Endothelial cell of umbilical vein (primary cell): Measurements from ENCODE around the gene RIC8A. TPM values are rescaled to one million over a fixed set of nuclear protein-coding genes. Genes with fewer than 3 reads are reported as not detected.

Experiments
- BruUV-seq: library from RNA; stranded (reverse); fragments of 400-500 nt; replicated peaks from 2 replicates; lab custom pipeline; 2021; lab: Mats Ljungman, UMichigan
- CTCF ChIA-PET: fragments of 300-600, 350-600 bp; sonication (Branson Sonifier 250); formaldehyde crosslinking; loops from one replicate; lab custom pipeline; 2021; ENCODE audit warnings: antibody characterized with exemption, inconsistent platforms; lab: Charles Lee
- POLR2A ChIA-PET: fragments of 300-600, 350-600 bp; sonication (Branson Sonifier 250); formaldehyde crosslinking; loops from one replicate; lab custom pipeline; 2021; ENCODE audit warnings: antibody characterized with exemption, inconsistent platforms; lab: Charles Lee
- DNase-seq: peaks from one replicate; pipeline ENCODE4 v3.0.0-alpha.2; 2011; ENCODE audit warnings: low read depth, low spot score
- FAIRE-seq: peaks from 2 replicates; lab custom pipeline; 2011; peaks lifted over from hg19 to GRCh38; lab: Jason Lieb, UNC
- H2AFZ ChIP-seq: 2 replicates; pipeline ENCODE4 v1.6.0; 2012; ENCODE audit warnings: low read depth, low read length, control low read depth, inconsistent platforms
- H3K27ac ChIP-seq: 2 replicates; pipeline ENCODE4 v1.5.1; 2011; ENCODE audit warnings: low read depth, mild to moderate bottlenecking, control low read depth, low read length, moderate library complexity; ENCODE audit not compliant: insufficient read depth
- H3K27me3 ChIP-seq, 2 experiments: 2 replicates each; pipeline versions ENCODE4 v1.6.0 to v1.6.1; 2011; ENCODE audit warnings: low read length in 2 of 2, mixed read lengths in 1 of 2; ENCODE audit not compliant: control insufficient read depth in 2 of 2, insufficient read depth in 2 of 2
- H3K36me3 ChIP-seq, 2 experiments: 2 replicates in 1 of 2; 3 replicates in 1 of 2; pipeline ENCODE4 v1.5.1; 2011; ENCODE audit warnings: low read length in 2 of 2, mild to moderate bottlenecking in 1 of 2, moderate library complexity in 1 of 2; ENCODE audit not compliant: control insufficient read depth in 2 of 2, insufficient read depth in 2 of 2; ENCODE audit errors: extremely low read depth in 1 of 2
- H3K4me1 ChIP-seq: 3 replicates; pipeline ENCODE4 v1.5.1; 2011; ENCODE audit warnings: mild to moderate bottlenecking, low read length; ENCODE audit not compliant: control insufficient read depth, insufficient read depth; ENCODE audit errors: extremely low read depth
- H3K4me2 ChIP-seq: 2 replicates; pipeline ENCODE4 v1.6.1; 2011; ENCODE audit warnings: low read length, control low read depth, mixed read lengths; ENCODE audit not compliant: insufficient read depth
- H3K4me3 ChIP-seq, 3 experiments: fragments of 200-600 bp in 1 of 3; sonication (generic), shearing (Covaris generic) in 1 of 3; replicated peaks in 1 of 3; 2 replicates each; pipeline ENCODE4 v1.5.1; 2011 to 2016; ENCODE audit warnings: control low read depth in 3 of 3, low read length in 3 of 3, mild to moderate bottlenecking in 2 of 3, inconsistent platforms in 1 of 3, low read depth in 1 of 3, moderate library complexity in 1 of 3; ENCODE audit not compliant: insufficient read depth in 1 of 3
- H3K79me2 ChIP-seq: 2 replicates; pipeline ENCODE4 v1.6.0; 2012; ENCODE audit warnings: low read length, inconsistent platforms; ENCODE audit not compliant: control insufficient read depth, insufficient read depth
- H3K9ac ChIP-seq: replicated peaks from 2 replicates; pipeline ENCODE3; 2011; ENCODE audit warnings: low read length, control low read depth; ENCODE audit not compliant: insufficient read depth; ENCODE audit errors: extremely low read depth
- H3K9me1 ChIP-seq: replicated peaks from 3 replicates; pipeline ENCODE4 v1.6.0; 2011; ENCODE audit warnings: mild to moderate bottlenecking, low read length; ENCODE audit not compliant: control insufficient read depth, insufficient read depth; ENCODE audit errors: extremely low read depth
- H3K9me3 ChIP-seq: replicated peaks from 2 replicates; pipeline ENCODE4 v1.5.1; 2012; ENCODE audit warnings: low read length, inconsistent platforms; ENCODE audit not compliant: control insufficient read depth, insufficient read depth
- H4K20me1 ChIP-seq: replicated peaks from 2 replicates; pipeline ENCODE3; 2011; ENCODE audit warnings: mild to moderate bottlenecking, low read length; ENCODE audit not compliant: control insufficient read depth, insufficient read depth; ENCODE audit errors: extremely low read depth
- EZH2 ChIP-seq: IDR thresholded peaks from 2 replicates; pipeline ENCODE4 v1.6.1; 2012; ENCODE audit warnings: borderline replicate concordance, low read depth, mild to moderate bottlenecking, moderate library complexity, low read length, inconsistent platforms; ENCODE audit not compliant: severe bottlenecking
- FOS ChIP-seq: IDR thresholded peaks from 2 replicates; pipeline ENCODE4 v1.6.1; 2011; ENCODE audit warnings: mild to moderate bottlenecking, low read length, moderate library complexity, borderline replicate concordance; ENCODE audit not compliant: insufficient read depth
- GATA2 ChIP-seq: IDR thresholded peaks from 2 replicates; pipeline ENCODE4 v1.7.0; 2011; ENCODE audit warnings: low read depth, mild to moderate bottlenecking, moderate library complexity, mixed read lengths, low read length; ENCODE audit not compliant: insufficient read length, insufficient read depth
- JUN ChIP-seq: IDR thresholded peaks from 2 replicates; pipeline ENCODE4 v1.6.1; 2011; ENCODE audit warnings: borderline replicate concordance, low read depth; ENCODE audit not compliant: insufficient read length, insufficient read depth
- MYC ChIP-seq: IDR thresholded peaks from one replicate; pipeline ENCODE4 v1.6.1; 2011; ENCODE audit warnings: mild to moderate bottlenecking, low read depth, low read length
- POLR2A ChIP-seq: IDR thresholded peaks from 2 replicates; pipeline ENCODE4 v1.6.1; 2012; ENCODE audit warnings: low read depth, mild to moderate bottlenecking, control low read depth, low read length
- POLR2AphosphoS5 ChIP-seq: IDR thresholded peaks from 2 replicates; pipeline ENCODE4 v1.6.1; 2012; ENCODE audit warnings: low read depth, mild to moderate bottlenecking, control low read depth, low read length, moderate library complexity; ENCODE audit not compliant: insufficient read depth
- dilution Hi-C: fragments of 300-500 bp; cut with MboI; formaldehyde crosslinking; loops from one replicate; pipeline ENCODE4 v1.15.0; 2019; ENCODE audit warnings: low sequenced_read_pairs; ENCODE audit not compliant: extremely low pct_ligation_motif_present
- intact Hi-C: fragments of 100-400 bp; cut with micrococcal nuclease; formaldehyde crosslinking; loops from one replicate; pipeline ENCODE4 v1.10.0; 2022
- polyA plus RNA-seq, 4 experiments: library from polyadenylated mRNA; depleted of rRNA in 3 of 4; stranded (reverse) in 3 of 4; unstranded in 1 of 4; fragments of >200 nt; gene quantifications; 2 replicates each; pipeline versions ENCODE4 v1.2.1 to v1.2.3, GENCODE V29; 2011 to 2012; ENCODE audit warnings: missing spikeins in 1 of 4
- total RNA-seq: library from RNA; stranded (reverse); gene quantifications from 2 replicates; pipeline ENCODE4 v1.2.3, GENCODE V29; 2021
- TF ChIP-seq, protein P1 (sequence below): IDR thresholded peaks from 2 replicates; pipeline ENCODE4 v1.6.1; 2011; ENCODE audit not compliant: insufficient read depth, insufficient read length
- TF ChIP-seq, protein P2 (sequence below), 2 donors: IDR thresholded peaks; 1 replicate in 1 of 2; 2 replicates in 1 of 2; pipeline ENCODE4 v1.5.1; 2011; ENCODE audit warnings: low read length in 2 of 2, mild to moderate bottlenecking in 2 of 2, moderate library complexity in 2 of 2, control low read depth in 1 of 2, inconsistent platforms in 1 of 2, low read depth in 1 of 2; ENCODE audit not compliant: insufficient read depth in 1 of 2; ENCODE audit errors: extremely low read depth in 1 of 2

The RIC8A gene
- total and polyA plus RNA-seq, 2 donors (not counting 3 experiments of a cell fraction or from before 2014, with no cell fraction given), result 112 to 143 TPM

DNA sequence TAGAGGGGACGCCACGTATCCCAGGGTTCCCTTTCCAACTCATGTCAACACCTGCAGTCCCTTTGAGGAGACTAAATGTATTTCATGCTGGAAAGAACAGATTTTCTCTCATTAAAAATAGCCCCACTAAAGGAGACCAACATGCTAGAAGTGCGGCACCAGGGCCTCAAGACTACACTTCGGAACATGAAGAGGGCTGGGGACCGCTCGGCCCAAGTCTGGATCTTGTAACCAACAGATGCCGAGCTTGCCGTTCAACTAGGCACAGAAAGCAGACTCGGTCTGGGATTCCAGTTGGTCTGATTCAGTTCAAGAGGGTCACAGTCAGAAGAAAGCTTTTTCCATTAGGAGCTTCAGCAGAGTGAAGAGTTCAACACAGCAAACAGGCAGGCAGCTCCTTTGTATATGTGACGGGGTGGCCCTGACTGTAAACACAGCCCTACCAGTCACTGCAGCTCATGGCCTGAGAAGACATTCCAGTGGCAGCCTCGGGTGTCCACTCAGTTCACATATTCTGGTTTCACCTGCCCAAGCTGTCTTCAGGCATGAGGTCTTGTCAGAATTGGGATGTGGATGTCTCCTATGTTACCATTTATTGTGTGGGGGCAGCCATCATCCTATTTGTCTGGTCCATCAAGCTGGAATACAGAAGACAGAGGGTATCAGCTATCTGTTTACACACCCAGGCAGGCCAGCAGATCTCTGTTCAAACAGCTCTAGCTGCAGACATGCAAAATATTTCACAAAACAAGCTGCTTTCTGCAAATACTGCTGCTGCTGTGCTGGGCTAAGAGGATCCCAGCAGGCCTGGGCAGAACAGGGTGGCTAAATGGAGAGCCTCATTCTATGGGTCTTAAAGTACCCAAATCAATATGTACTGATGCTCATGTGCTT lies 8.8 kb downstream of the RIC8A start:
- DNase-seq (no peak), FAIRE-seq (no peak)
- ChIA-PET CTCF (interaction anchor here (0.7 to 1.9 kb wide), 4 partner anchors 8 to 303 kb away, joined by 3 to 4 read pairs (median 3); no protein-coding TSS in a partner anchor), POLR2A (interaction anchor here (0.8 to 1.1 kb wide), 1 partner anchor 9 kb away, joined by 4 to 6 read pairs; the partner anchor contains the start of genes BET1L and RIC8A)
- TF ChIP-seq POLR2A, result peak; percentile 18
- TF ChIP-seq POLR2AphosphoS5, result peak; percentile 27
- no peak for TF ChIP-seq EZH2
- intact Hi-C loops (no loop called here), dilution Hi-C loops (no loop called here)
- Histone ChIP-seq H4K20me1 (no peaks in the 10 kb centered on the region), H3K9ac (no peak overlapping the region), H3K4me2 (no peak overlapping the region), H3K9me1 (no peaks in the 10 kb centered on the region), H3K27ac (no peak overlapping the region), H3K27me3 (no peaks in the 10 kb centered on the region), H3K36me3 (peaks cover 24 to 30% of the 10 kb centered on the region in 2 experiments), H3K4me3 (no peak overlapping the region), H3K9me3 (no peaks in the 10 kb centered on the region), H2AFZ (no peak overlapping the region), H3K4me1 (no peaks in the 10 kb centered on the region), H3K79me2 (peaks cover 3% of the 10 kb centered on the region)
- no TSS peak for BruUV-seq

DNA sequence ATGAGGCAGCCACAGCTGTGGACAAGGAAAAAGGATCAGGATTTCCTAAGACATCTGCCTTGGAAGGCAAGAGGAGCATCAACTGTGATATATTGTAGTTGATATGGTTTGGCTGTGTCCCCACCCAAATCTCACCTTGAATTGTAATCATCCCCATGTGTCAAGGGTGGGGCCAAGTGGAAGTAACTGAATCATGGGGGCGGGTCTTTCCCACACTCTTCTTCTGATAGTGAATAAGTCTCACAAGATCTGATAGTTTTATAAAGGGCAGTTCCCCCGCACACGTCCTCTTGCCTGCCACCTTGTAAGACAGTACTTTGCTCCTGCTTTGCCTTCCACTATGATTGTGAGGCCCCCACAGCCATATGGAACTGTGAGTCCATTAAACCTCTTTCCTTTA lies 10.2 kb downstream of the RIC8A start:
- POLR2A ChIA-PET, result interaction anchor here (1.1 kb wide), 1 partner anchor 10 kb away, joined by 6 read pairs; the partner anchor contains the start of genes BET1L and RIC8A
- no peak for FAIRE-seq

More for the DNA sequence above, 10.2 kb downstream of the RIC8A start:
- Histone ChIP-seq H3K4me1 (no peaks in the 10 kb centered on the region), H4K20me1 (no peaks in the 10 kb centered on the region), H3K9me3 (no peaks in the 10 kb centered on the region), H3K4me2 (no peak overlapping the region), H3K27me3 (no peaks in the 10 kb centered on the region), H3K9ac (no peak overlapping the region), H3K27ac (no peak overlapping the region), H3K9me1 (no peaks in the 10 kb centered on the region), H2AFZ (no peak overlapping the region), H3K79me2 (no peaks in the 10 kb centered on the region), H3K4me3 (no peak overlapping the region), H3K36me3 (peaks cover 19% of the 10 kb centered on the region in 2 experiments)
- CTCF ChIA-PET, result interaction anchor here (1.9 kb wide), 1 partner anchor 12 kb away, joined by 4 read pairs; no protein-coding TSS in a partner anchor
- intact Hi-C loops, result no loop called here
- no peak for DNase-seq
- TF ChIP-seq GATA2 (no peak), POLR2A (no peak), MYC (no peak), POLR2AphosphoS5 (no peak), JUN (no peak), EZH2 (no peak), FOS (no peak)
- TF ChIP-seq, protein P1, sequence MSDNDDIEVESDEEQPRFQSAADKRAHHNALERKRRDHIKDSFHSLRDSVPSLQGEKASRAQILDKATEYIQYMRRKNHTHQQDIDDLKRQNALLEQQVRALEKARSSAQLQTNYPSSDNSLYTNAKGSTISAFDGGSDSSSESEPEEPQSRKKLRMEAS, result no peak
- TF ChIP-seq, protein P2, sequence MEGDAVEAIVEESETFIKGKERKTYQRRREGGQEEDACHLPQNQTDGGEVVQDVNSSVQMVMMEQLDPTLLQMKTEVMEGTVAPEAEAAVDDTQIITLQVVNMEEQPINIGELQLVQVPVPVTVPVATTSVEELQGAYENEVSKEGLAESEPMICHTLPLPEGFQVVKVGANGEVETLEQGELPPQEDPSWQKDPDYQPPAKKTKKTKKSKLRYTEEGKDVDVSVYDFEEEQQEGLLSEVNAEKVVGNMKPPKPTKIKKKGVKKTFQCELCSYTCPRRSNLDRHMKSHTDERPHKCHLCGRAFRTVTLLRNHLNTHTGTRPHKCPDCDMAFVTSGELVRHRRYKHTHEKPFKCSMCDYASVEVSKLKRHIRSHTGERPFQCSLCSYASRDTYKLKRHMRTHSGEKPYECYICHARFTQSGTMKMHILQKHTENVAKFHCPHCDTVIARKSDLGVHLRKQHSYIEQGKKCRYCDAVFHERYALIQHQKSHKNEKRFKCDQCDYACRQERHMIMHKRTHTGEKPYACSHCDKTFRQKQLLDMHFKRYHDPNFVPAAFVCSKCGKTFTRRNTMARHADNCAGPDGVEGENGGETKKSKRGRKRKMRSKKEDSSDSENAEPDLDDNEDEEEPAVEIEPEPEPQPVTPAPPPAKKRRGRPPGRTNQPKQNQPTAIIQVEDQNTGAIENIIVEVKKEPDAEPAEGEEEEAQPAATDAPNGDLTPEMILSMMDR (IDR thresholded peaks at IDR 0.05; ENCODE audit: extremely low read depth in 1 of 2, insufficient read depth in 1 of 2, low read depth in 1 of 2, low read length in 2 of 2), result no peak
- dilution Hi-C loops, result no loop called here
- BruUV-seq, result no TSS peak
